Measurements from ENCODE around the gene PDCD1. TPM values are rescaled to one million over a fixed set of nuclear protein-coding genes. Genes with fewer than 3 reads are reported as not detected.
A peak's percentile ranks its signal among the peaks of the same experiment; 100 is the strongest.
"Not testable (repeated sequence)": the region's sequence is repeated elsewhere in the genome, so short reads cannot be mapped to it uniquely, and the experiment has no call there.

The PDCD1 gene
- polyA plus RNA-seq (2012; ENCODE audit: insufficient read depth, insufficient read length): 3.5 TPM

DNA sequence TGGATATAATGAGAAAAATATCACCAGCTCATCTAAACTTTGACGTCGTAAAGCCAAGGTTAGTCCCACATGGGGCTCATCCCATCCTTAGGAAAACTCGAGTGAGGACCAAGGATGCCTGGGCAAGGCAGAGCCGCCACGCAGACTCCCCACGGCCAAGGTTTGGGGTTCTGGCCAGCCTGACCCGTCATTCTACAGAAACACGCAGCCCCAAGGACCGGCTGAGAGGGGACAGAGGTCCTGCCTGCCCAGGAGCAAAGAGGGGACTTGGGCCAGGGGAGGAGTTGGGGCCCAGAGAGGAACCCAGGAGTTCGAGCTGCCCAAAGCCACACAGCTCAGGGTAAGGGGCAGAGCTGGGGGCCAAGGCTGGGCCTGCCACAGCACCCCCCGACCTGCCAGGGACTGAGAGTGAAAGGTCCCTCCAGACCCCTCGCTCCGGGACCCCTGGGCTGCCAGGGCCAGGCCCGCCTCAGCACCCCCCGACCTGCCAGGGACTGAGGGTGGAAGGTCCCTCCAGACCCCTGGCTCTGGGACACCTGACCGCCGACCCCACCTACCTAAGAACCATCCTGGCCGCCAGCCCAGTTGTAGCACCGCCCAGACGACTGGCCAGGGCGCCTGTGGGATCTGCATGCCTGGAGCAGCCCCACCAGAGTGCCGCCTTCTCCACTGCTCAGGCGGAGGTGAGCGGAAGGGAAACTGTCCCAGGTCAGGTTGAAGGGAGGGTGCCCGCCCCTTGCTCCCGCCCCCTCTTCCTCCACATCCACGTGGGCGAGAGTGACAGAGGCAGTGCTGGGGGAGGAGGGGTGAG is at the start of gene PDCD1:
Gene PDCD1, minus strand, starts transcription at position 689 of the 811 bp plus-strand sequence. Its CDS starts 56 bp downstream, at position 633.
- DNase-seq (ENCODE audit: low read depth, low spot score): no peak
- H3K4me3 ChIP-seq (ENCODE audit: low read length): peak within 1 kb of the TSS; percentile 25

DNA sequence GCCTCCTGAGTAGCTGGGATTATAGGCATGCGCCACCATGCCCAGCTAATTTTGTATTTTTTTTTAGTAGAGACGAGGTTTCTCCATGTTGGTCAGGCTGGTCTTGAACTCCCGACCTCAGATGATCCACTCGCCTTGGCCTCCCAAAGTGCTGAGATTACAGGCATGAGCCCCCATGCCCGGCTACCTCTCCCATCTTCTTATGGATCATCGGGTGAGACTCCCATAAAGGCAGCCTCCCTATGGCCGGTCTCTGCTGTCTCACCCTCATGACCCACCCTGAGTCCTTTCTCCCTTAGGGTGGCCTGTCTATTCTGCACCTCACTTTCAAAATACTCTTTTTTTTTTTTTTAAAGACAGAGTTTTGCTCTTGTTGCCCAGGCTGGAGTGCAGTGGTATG is 49.1 kb upstream of the PDCD1 start:
- not testable (repeated sequence) for DNase-seq (ENCODE audit: low read depth, low spot score); H3K4me3 ChIP-seq (ENCODE audit: low read length)

DNA sequence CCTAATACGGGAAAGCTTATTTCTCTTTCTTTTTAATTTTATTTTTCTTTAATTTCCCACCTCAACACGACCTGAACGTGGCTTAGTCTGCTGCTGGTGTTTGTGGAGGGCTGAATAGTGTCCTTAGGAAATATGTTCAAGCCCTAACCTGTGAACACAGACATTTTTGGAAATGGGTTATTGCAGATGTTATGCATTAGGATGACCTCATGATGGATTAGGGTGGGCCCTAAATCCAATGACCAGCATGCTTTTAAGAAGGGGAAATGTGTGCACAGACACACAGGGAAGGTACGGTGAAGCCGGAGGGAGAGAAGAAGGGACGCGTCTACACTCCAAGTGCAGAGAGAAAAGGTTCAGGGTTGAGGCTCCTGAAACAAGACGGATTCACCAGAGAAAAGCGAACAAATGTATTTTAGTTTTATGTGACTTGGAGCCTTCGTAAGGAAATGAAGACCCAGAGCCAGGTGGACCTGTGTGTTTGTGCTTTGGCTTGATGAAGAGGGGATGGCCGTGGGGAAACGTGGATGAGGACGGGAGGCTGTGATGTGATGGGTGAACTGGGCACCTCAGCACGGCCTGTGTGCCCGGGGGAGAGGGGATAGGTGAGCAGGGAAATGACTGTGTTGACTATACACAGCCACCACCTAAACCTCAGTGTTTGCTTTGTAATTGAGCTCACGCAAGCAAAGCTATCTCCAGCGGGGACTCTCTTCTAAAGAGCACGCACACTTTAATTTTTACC is 48.3 kb upstream of the PDCD1 start:
- no peak for DNase-seq (ENCODE audit: low read depth, low spot score)
- H3K4me3 ChIP-seq (ENCODE audit: low read length): no peak overlapping the region

DNA sequence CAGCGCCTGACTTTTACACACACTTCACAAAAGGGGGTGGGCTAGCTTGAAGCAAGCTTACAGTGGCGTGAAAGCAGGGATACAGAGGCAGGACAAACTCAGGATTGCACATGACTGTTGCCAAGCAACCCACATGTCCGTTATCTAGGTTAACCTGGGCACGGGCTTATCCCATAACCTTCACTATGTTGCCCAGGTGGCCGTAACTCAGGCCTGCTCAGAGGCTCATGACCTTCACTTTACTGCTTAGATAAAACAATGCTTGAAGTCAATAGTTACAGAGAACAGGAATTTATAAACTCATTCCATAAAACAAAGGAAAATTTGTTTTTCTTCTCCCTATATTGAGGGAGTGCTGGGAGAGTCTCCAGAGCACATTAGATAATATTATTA is 47.7 kb upstream of the PDCD1 start:
- DNase-seq (ENCODE audit: low read depth, low spot score); H3K4me3 ChIP-seq (ENCODE audit: low read length): not testable (repeated sequence)

DNA sequence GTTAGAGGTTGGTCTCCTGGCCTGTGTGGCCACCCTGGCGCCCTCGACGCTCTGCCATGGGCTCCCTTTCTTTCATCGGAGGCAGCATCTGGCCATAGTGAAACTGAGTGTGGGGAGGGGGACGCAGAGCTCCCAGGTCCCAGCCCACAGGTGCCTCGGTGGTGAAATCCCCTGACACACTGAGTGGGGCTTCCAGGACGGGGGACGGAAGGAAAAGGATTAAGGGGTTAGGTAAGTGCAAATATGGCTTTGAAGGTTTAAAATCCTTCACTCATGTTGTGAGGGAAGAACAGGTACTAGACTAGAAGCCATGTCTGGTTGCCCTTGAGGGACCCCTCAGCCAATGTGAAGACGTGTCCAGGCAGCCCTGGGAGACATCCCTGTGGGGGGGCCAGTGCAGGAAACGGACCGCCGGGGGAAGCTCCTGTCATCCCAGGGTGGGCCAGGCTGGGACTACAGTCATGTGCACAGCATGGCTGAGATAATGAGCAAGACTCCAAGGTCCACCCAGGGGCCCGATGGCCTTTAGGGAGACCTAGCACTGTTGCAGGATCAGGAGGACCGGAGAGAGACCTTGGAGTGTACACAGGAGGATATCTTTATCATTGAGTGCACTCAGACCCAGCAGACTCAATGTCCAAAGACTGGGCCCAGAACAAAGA is 47.2 kb upstream of the PDCD1 start:
- DNase-seq (ENCODE audit: low read depth, low spot score): no peak

DNA sequence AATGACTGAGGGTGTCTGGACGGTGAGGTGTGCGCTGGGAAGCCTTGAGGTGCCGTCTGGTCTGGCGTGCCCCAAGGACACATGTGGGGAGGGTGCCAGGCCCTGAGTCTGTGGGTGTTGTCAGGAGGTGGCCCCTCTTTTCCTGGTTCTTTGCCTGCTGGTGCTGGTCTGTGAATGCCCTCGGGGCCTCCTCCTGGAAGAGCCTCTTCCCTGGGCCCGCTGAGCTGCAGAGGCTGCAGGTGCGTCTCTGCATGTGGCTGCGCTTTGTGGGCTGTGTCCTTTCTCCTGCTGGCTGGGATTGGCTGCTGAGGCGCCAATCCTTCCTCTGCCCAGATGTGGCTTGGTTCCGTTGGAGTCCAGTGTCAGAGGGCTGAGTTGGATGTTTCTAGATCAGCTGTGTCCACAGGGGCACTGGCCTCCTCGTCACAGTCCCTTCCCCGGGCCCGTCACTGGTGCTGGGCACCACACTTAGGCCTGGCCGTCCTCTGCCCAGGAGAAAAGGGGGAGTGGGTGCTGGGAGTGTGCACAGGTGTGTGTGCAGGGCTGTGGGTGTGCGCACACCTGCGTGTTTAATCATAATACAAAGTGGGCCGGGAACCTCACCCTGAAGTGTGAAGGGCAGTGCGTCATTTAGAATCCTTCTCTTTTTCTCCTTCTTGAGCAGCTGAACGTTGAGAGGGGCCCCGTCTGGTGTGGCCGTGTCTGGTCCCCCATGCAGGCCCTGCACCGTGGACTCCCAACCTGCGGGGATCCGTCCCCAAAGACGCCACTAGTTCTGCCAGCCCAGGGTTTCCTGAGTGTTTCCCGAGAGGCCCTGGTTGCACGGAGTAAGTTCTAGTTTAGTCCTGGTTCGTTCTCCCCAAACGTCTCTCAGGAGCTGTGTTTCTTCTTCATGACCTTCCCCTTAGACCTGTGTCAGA is 46.4 kb upstream of the PDCD1 start:
- DNase-seq (ENCODE audit: low read depth, low spot score): no peak
- no peak overlapping the region for H3K4me3 ChIP-seq (ENCODE audit: low read length)

More for the DNA sequence above, 47.2 kb upstream of the PDCD1 start:
- H3K4me3 ChIP-seq (ENCODE audit: low read length): no peak overlapping the region

DNA sequence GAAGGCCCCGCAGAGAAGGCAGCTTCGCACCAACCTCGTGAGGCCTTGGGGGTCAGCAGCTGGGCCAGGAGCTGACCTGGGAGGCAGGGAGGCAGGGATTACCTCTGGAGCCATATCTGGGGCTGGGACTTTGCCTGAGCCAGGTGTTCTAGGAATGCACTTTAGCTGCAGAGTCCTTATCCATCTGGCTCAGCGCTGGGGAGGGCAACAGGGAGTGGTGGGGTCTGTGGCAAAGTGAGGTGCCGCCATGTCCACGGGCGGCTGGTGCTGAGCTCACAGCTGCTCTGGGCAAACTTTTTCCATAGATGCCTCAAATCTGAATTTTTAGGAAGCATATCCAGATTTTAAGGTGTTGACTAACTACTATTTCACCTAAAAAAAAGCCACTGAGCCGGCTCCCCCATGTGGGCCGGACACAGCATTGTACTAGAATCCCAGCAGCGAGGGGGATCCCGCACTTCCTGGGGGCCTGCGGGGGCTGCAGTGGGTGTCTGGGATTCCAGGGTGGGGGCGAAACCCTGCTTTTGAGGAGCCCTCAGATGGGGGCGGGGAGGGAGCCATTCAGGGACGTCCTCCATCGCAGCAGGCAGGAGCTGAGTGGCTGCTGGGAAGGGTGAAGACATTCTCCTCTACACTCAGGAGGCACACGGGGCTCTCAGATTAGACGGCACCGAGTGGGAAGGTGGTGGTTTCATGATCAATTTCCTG is 45.5 kb upstream of the PDCD1 start:
- H3K4me3 ChIP-seq (ENCODE audit: low read length): no peak overlapping the region
- no peak for DNase-seq (ENCODE audit: low read depth, low spot score)

DNA sequence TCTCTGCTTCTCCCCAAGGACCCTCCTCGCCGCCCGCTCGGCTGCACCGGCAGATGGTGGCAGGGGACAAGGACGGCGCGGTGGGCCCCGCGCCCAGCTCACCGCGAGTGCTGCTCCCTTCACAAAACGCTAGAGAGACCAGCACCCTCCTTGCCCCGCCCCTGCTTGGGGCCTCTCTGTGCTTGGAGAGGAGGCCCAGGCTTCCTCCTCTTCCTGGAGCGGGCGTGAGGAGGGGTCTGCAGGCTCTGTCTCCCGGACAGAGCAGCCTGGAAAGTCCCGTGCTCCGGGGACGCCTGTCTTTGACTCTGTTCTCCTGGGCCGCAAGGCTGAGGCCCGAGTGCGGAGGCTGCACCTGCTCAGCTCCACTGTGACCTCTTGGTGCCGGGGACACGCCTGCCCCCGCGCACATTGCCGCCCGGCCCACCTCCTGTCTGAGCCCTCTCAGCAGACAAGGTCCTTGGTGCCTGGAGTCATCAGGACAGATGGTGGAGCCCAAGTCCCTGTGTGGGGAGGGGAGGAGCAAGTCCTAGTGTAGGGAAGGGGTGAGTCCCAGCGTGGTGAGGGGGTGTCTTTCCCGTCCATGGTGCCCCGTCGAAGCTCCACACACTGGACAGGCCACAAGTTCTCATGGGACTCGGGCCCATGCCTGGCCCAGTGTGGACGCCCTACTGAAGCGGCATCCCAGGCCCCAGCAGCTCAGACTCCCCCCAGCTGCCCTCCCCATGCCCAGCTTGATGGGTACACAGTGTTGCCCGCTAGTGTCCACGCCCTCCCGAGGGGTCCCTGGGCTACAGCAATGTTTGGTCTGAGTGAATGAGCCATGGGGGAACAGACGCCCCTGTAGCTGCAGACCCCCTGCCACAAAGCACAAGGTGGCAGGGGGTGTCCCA is 44.7 kb upstream of the PDCD1 start:
- H3K4me3 ChIP-seq (ENCODE audit: low read length): no peak overlapping the region
- DNase-seq (ENCODE audit: low read depth, low spot score): no peak

DNA sequence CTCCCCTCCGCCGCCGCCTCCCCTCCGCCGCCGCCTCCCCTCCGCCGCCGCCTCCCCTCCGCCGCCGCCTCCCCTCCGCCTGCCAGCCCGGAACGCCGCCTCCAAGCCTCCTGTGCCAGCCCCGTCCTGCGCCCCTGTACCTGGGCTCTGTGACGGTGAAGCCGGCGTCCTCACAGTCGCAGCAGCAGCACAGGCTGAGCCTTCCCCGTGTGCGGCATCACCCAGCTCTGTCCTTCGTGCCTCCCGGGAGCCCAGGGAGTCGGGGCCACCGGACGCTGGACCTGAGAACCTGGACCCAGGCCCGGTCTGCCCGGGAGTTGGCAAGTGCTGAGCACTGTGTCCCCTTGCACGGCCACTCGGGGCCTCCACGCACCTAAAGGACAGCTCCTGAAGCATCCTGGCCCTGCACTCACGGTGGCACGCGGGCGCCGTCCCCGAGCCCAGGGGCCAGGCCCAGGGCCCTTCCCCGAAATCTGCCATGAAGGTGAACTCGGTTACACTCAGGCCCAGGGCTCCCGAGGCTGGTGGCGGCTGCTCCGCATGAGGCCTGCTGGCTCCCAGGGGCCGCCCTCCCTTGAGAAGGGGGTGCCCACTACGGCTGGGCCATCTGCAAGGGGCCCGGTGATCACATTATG is 43.8 kb upstream of the PDCD1 start:
- no peak overlapping the region for H3K4me3 ChIP-seq (ENCODE audit: low read length)
- DNase-seq (ENCODE audit: low read depth, low spot score): no peak

DNA sequence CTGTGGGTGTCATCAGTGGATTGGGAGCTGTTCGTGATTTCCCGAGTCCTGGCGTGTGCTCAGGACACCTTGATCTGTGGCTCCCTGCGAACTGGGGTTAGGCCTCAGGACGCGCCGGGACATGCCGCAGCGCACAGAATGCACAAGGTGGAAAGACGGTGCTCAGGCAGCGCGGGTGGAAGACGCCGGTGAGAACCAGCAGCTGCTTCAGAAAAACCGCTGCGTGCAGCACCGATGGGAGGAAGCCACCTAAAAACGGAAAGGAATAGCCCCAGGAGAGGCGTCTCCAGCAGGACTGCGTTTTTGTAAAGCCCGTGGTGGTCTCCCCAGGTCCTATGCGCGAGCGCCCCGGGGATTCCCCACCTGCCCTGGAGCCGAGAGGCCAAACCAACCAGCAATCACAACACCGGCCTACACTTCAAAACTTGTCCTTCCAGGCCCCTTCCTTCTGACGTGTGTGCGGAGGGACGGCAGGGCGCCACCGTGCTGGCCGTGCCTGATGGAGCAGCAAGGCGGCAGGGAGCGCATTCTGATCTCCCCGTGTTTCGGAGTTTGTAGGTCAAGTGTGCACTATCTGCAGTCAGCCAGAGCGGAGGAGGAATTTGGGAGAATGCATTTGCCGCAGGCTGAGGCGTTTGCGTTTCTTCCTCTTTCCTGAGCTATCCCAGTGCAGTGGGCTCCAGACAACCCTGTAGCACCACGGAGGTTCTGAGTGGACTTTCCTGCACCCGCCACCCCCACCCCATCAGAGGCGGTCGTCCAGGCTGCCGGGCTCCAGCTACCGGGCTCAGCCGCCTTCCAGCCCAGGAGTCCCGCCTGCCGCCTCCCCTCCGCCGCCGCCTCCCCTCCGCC is 43.0 kb upstream of the PDCD1 start:
- H3K4me3 ChIP-seq (ENCODE audit: low read length): no peak overlapping the region
- DNase-seq (ENCODE audit: low read depth, low spot score): no peak

DNA sequence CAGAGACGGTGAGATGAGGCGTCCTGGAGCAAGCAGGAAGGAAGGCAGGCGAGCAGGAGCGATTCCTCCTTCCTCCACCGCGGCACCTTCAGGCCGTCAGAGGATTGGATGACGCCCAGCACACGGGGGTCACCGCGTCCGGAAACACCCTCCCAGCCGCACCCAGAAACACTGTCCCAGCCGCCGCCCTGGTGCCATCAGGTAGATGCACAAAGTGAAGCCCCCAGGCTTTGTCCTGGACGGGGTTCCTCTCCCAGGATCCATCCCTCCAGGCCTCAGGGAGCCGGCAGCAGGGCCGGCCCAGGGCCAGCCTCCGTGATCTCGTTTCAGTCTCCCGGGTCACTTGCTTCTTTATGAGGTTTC is 42.3 kb upstream of the PDCD1 start:
- no peak overlapping the region for H3K4me3 ChIP-seq (ENCODE audit: low read length)
- DNase-seq (ENCODE audit: low read depth, low spot score): no peak

DNA sequence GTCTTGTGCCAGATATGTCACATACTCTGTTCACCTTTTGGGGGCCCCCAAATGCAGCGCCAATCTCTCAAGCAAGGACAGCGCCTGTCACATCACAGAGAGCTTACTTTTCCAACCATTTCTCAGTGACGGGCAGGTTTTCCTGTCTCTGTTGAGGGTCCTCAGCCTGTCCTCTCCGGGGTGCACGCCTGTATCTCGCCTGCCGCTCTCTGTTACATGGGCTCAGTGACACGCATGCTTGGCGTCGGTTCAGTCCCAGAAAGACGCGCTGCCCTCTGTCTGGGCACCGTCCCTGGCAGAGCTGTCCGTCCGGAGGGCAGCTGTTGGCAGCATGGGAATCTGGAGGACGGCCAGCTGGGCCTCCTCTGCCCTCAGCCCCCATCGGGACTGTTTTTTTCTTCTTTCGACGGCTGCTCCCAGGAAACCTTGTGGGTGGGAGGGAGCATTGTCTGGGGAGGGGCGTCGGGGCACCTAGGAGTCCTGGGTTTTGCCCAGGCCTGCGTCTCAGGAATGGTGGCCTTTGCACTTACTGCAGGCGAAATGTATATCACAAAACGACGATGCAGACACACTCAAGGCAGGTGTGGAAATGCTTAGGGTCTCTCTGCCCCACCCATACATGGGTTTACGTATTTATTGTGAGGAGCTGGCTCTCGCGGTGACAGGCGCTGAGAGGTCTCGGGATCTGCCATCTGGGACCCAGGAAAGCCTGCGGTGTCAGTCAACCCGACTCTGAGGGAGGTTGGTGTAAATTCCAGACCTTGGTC is 41.7 kb upstream of the PDCD1 start:
- no peak for DNase-seq (ENCODE audit: low read depth, low spot score)
- no peak overlapping the region for H3K4me3 ChIP-seq (ENCODE audit: low read length)

DNA sequence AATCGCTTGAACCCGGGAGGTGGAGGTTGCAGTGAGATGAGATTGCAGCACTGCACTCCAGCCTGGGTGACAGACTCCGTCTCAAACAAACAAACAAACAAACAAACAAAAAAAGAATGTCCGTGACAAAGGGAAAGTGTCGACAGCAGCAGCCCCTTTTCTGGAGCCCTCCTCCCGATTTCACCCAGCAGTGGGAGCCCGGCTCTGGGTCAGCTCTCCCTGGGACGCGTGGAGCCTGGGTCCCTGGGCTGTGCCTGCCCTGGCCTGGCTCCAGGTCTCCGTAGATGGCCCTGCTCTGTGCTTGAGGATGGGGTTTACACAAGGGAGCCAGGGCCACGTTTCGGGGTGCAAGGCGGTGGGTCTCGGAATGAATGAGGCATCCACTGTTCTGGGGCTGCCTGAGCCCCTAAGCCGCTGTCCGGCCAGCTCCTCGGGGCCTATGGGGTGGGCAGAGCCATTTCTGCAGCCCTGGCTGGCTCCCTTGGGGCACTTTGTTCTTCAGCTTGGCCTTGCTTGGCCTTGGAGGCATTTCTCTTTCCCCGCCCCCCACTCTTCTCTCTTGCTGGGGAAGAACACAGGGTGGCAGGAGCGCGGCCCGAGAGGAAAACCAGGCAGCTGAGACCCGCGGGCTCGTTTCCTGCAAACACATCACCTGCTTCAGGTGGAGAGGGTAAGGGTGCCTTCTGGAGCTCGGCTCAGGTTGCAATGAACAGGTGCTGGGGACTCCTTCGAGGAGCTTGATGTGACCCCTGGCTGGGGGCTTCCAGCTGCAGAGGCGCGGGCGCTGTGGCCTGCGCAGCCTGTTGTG is 40.0 kb upstream of the PDCD1 start:
- DNase-seq (ENCODE audit: low read depth, low spot score): no peak
- H3K4me3 ChIP-seq (ENCODE audit: low read length): no peak overlapping the region

DNA sequence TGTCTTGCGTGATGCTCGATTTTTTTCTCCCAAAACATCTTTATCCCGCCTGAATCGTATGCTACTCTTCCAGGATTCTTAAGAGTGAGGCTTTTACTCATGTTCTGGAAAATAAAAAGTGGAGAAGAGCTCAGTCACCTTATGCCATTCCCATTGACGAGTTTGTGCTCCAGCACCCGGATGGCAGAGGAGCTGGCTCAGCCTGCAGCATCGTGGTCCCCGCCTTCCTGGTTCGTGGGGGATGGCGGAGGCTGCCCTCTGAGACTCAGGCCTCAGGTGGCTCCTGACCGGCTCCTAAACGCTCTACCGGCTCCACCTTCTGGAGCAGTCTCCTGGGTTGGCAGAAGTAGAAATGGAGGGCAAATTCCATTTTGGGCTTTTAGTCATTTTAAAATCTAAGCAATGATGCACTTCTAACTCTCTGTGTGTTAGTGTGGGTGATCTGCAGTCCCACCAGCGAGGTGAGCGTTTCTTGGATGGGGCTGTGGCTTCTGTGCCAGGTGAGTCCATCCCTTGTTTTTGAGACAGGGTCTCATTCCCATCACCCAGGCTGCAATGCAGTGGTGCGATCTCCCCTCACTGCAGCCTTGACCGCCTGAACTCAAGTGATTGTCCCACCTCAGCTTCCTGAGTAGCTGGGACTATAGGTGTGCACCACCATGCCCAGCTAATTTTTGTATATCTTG is 38.7 kb upstream of the PDCD1 start:
- no peak for DNase-seq (ENCODE audit: low read depth, low spot score)
- no peak overlapping the region for H3K4me3 ChIP-seq (ENCODE audit: low read length)

Data from Jurkat, Clone E6-1 (cell line).